Heart left ventricle (tissue), 16 donors: ENCODE data around the gene LKAAEAR1. TPM values are rescaled to one million over a fixed set of nuclear protein-coding genes. Genes with fewer than 3 reads are reported as not detected.

Experiments
- ATAC-seq, 4 donors: fragments of 200-7000 bp; cut with Tn5 transposase; one replicate each; pipeline ENCODE4 v1.9.1; 2020 to 2022; ENCODE audit warnings: moderate library complexity in 4 of 4, mild to moderate bottlenecking in 3 of 4, moderate number of reproducible peaks in 1 of 4
- DNase-seq, 5 donors: peaks; one replicate each; pipeline ENCODE4 v3.0.0-alpha.2; 2020
- H3K27ac ChIP-seq, 12 donors: fragments of 200-600 bp; sonication (generic) in 4 of 12; one replicate each; pipeline versions ENCODE4 v1.5.0 to v1.8.0; 2016 to 2022; ENCODE audit warnings: mild to moderate bottlenecking in 2 of 12
- H3K27me3 ChIP-seq, 9 donors: fragments of 200-600 bp; sonication (generic) in 2 of 9; one replicate each; pipeline versions ENCODE4 v1.5.1 to v1.8.0; 2016 to 2022; ENCODE audit warnings: mild to moderate bottlenecking in 3 of 9
- H3K36me3 ChIP-seq, 9 donors: fragments of 200-600 bp; sonication (generic) in 2 of 9; one replicate each; pipeline versions ENCODE4 v1.5.0 to v1.8.0; 2018 to 2022; ENCODE audit warnings: mild to moderate bottlenecking in 2 of 9
- H3K4me1 ChIP-seq, 12 donors: fragments of 200-600 bp; sonication (generic) in 4 of 12; one replicate each; pipeline versions ENCODE4 v1.5.0 to v1.8.0; 2016 to 2022; ENCODE audit warnings: mild to moderate bottlenecking in 3 of 12
- H3K4me3 ChIP-seq, 12 donors: fragments of 200-600 bp; sonication (generic) in 4 of 12; one replicate each; pipeline versions ENCODE4 v1.5.0 to v1.8.0; 2017 to 2022; ENCODE audit warnings: mild to moderate bottlenecking in 9 of 12, moderate library complexity in 4 of 12
- H3K9me3 ChIP-seq, 12 donors: fragments of 200-600 bp; sonication (generic) in 4 of 12; one replicate each; pipeline versions ENCODE4 v1.5.0 to v1.8.0; 2016 to 2022; ENCODE audit warnings: mild to moderate bottlenecking in 1 of 12
- CTCF ChIP-seq, 12 donors: fragments of 200-600 bp; sonication (generic) in 4 of 12; IDR thresholded peaks; one replicate each; pipeline versions ENCODE4 v1.5.0 to v1.8.0; 2018 to 2022; ENCODE audit warnings: antibody characterized with exemption in 12 of 12, mild to moderate bottlenecking in 5 of 12
- POLR2A ChIP-seq, 2 donors: fragments of 450-650 bp; IDR thresholded peaks; one replicate each; pipeline ENCODE4 v1.6.1; 2017; ENCODE audit warnings: antibody characterized with exemption in 2 of 2, mild to moderate bottlenecking in 2 of 2, moderate library complexity in 2 of 2
- WGBS, 4 donors: extraction: QIAGEN DNeasy Blood & Tissue Kit in 2 of 4; methylation state at CpG; one replicate each; pipeline versions ENCODE4 v1.1.5 to v1.1.7; 2013 to 2018; 5-methylcytosine and 5-hydroxymethylcytosine counted together
- intact Hi-C, 10 donors: fragments of 100-400 bp; cut with DNase I; formaldehyde crosslinking; loops; one replicate each; pipeline versions ENCODE4 v1.11.1 to v1.14.2; 2022
- long read RNA-seq, 3 donors: library from polyadenylated mRNA; unstranded; transcript quantifications; one replicate each; pipeline ENCODE4 v2.0.0, GENCODE V29; 2020 to 2021
- polyA plus RNA-seq, 2 donors: library from polyadenylated mRNA; stranded (reverse); fragments of 200-250 nt; gene quantifications; one replicate each; pipeline ENCODE4 v1.2.3, GENCODE V29; 2013
- total RNA-seq, 9 donors: library from RNA; depleted of rRNA in 2 of 9; stranded (reverse); fragments of >200 nt in 2 of 9; fragmentation: NEBNext Ultra II Directional in 3 of 9; extraction: Animal tissue kit (Norgen Biotek cat#: 25700) in 3 of 9; gene quantifications; one replicate each; pipeline versions ENCODE4 v1.1.0 to v1.2.4, GENCODE V29; 2016 to 2023
- donor health status: ischemic (EF 13 %, LVEDD 7.1; RV severe dilation, severe dysfunction).
- donor health status: healthy with polysubstance abuse.
- donor health status: DM: no; HTN: yes; CAD: no.
- donor health status: DM: no; HTN: no; CAD: no.
- donor health status: ischemic (EF 25% LVEDD 6.9; RV normal size, moderate dysfunction).
- donor health status: ischemic (EF 25% LVEDD 5.7; RV mildly dilated, moderate dysfunction).
- donor health status: healthy.
- donor health status: DM: yes; HTN: yes; CAD: no.
- donor health status: ischemic (EF 35%, LVEDD 5.7; RV mildly dilated, moderate dysfunction).
- donor health status: nonischemic (EF 11% LVEDD 7.7; RV severe dilation, severe dysfunction).
- donor health status: DM: yes; HTN: yes; CAD: no.
- donor health status: PGD.
- donor health status: ischemic (EF 29% LVEDD 5.4; RV normal size, mild dysfunction).
- donor health status: nonischemic (EF 23%, LVEDD 6.1; RV moderate dilation, normal function).

Gene LKAAEAR1
- not detected for total RNA-seq
- polyA plus RNA-seq = not detected
- long read RNA-seq, donor 1 = 0 reads
- long read RNA-seq, donor 2 = 0 reads
- long read RNA-seq, donor 3 = 0 reads

- no peaks in the 10 kb centered on the region for H3K36me3 ChIP-seq
- DNase-seq = no peak
- H3K27ac ChIP-seq = peak within 1 kb of the TSS in 1 of 12 donors; percentile 28
- 2 to 6% (median 3%) methylated on average over 32 to 86 of the region's 86 CpGs for WGBS, 4 donors
- peaks cover 2 to 39% (median 17%) of the 10 kb centered on the region in 12 donors for H3K4me1 ChIP-seq
- intact Hi-C loops = loop anchor here in 7 of 10 donors (1.0 to 5.0 kb wide), 5 partner anchors 36 to 173 kb away; partner anchors contain the start of gene PCMTD2 (in 1 of the 7)
- peaks cover 3 to 24% (median 18%) of the 10 kb centered on the region in 9 donors for H3K27me3 ChIP-seq
- no peaks in the 10 kb centered on the region for H3K9me3 ChIP-seq
- TF ChIP-seq CTCF (IDR thresholded peaks at IDR 0.05) (no peak), POLR2A (IDR thresholded peaks at IDR 0.05) (no peak)
- peak within 1 kb of the TSS; percentile 26 to 68 (median 59) for H3K4me3 ChIP-seq
- no peak for ATAC-seq
Measured at GRCh38 chr20:64083804-64084684, at the start of gene LKAAEAR1. TSS of gene LKAAEAR1 (minus strand) at chr20:64084398. CDS start at chr20:64084219, 179 bp downstream.

- no peaks in the 10 kb centered on the region for H3K4me1 ChIP-seq
- H3K36me3 ChIP-seq = no peaks in the 10 kb centered on the region
- H3K9me3 ChIP-seq = peaks cover 0 to 3% (median 0%) of the 10 kb centered on the region in 12 donors
- peak in 3 of 5 donors; percentile 11 to 21 (median 13) for DNase-seq
- WGBS, 4 donors = 76 to 98% (median 83%) methylated on average over 4 of the region's 4 CpGs
- ATAC-seq = no peak
- H3K4me3 ChIP-seq = no peak overlapping the region
- TF ChIP-seq POLR2A (IDR thresholded peaks at IDR 0.05) (no peak), CTCF (IDR thresholded peaks at IDR 0.05) (no peak)
- H3K27me3 ChIP-seq = peaks cover 0 to 23% (median 0%) of the 10 kb centered on the region in 9 donors
- intact Hi-C loops = no loop called here
- no peak overlapping the region for H3K27ac ChIP-seq
Measured at GRCh38 chr20:64131406-64131805, 47.2 kb upstream of the LKAAEAR1 start.

GRCh38 chr20:64130876-64131275, 46.7 kb upstream of the LKAAEAR1 start:
- TF ChIP-seq POLR2A (IDR thresholded peaks at IDR 0.05) = no peak
- no peak for TF ChIP-seq CTCF (IDR thresholded peaks at IDR 0.05)
- ATAC-seq = no peak
- H3K27ac ChIP-seq = no peak overlapping the region
- no peaks in the 10 kb centered on the region for H3K36me3 ChIP-seq
- intact Hi-C loops = no loop called here
- H3K9me3 ChIP-seq = peaks cover 0 to 3% (median 0%) of the 10 kb centered on the region in 12 donors
- H3K27me3 ChIP-seq = peaks cover 0 to 23% (median 0%) of the 10 kb centered on the region in 9 donors
- WGBS, 4 donors = 78 to 89% (median 82%) methylated on average over 10 of the region's 10 CpGs
- H3K4me1 ChIP-seq = no peaks in the 10 kb centered on the region
- no peak overlapping the region for H3K4me3 ChIP-seq
- peak in 3 of 5 donors; percentile 4 to 11 (median 5) for DNase-seq

GRCh38 chr20:64130271-64130670, 46.1 kb upstream of the LKAAEAR1 start:
- H3K27ac ChIP-seq = no peak overlapping the region
- no peak overlapping the region for H3K4me3 ChIP-seq
- no peaks in the 10 kb centered on the region for H3K4me1 ChIP-seq
- peak in 2 of 5 donors; percentile 3 to 4 for DNase-seq
- H3K36me3 ChIP-seq = no peaks in the 10 kb centered on the region
- WGBS, 4 donors = 54 to 62% (median 56%) methylated on average over 5 of the region's 5 CpGs
- intact Hi-C loops = no loop called here
- no peak for TF ChIP-seq CTCF (IDR thresholded peaks at IDR 0.05)
- no peak for TF ChIP-seq POLR2A (IDR thresholded peaks at IDR 0.05)
- no peak for ATAC-seq
- H3K27me3 ChIP-seq = peaks cover 0 to 23% (median 0%) of the 10 kb centered on the region in 9 donors
- peaks cover 0 to 3% (median 0%) of the 10 kb centered on the region in 12 donors for H3K9me3 ChIP-seq
